Caco-2 (cell line): Measurements from ENCODE around the gene ADGRL3. TPM values are rescaled to one million over a fixed set of nuclear protein-coding genes. Genes with fewer than 3 reads are reported as not detected.

Source experiments
- BruUV-seq: library from RNA; stranded (reverse); fragments of 400-500 nt; replicated peaks from 2 replicates; lab custom pipeline; 2021; lab: Mats Ljungman, UMichigan
- CTCF ChIA-PET: fragments of 300-600 bp; sonication (Branson Sonifier 250); formaldehyde crosslinking; loops from one replicate; lab custom pipeline; 2022; ENCODE audit warnings: antibody characterized with exemption; lab: Charles Lee
- POLR2A ChIA-PET: fragments of 300-600 bp; sonication (Branson Sonifier 250); formaldehyde crosslinking; loops from one replicate; lab custom pipeline; 2022; ENCODE audit warnings: antibody characterized with exemption; lab: Charles Lee
- DNase-seq, 2 experiments: peaks; one replicate each; pipeline versions ENCODE4 v3.0.0 to v3.0.0-alpha.2; 2020 to 2022
- H3K27me3 ChIP-seq: replicated peaks from 2 replicates; pipeline ENCODE4 v1.6.0; 2011; ENCODE audit warnings: low read length; ENCODE audit not compliant: control insufficient read depth, insufficient read depth
- H3K36me3 ChIP-seq: 2 replicates; pipeline ENCODE4 v1.5.1; 2011; ENCODE audit warnings: low read length; ENCODE audit not compliant: control insufficient read depth, insufficient read depth
- H3K4me1 ChIP-seq: fragments of 250-450 bp; sonication (Bioruptor Pico); 2 replicates; pipeline ENCODE4 v1.5.1; 2020; ENCODE audit warnings: mild to moderate bottlenecking
- H3K4me3 ChIP-seq: 2 replicates; pipeline ENCODE4 v1.5.1; 2011; ENCODE audit warnings: low read depth, mild to moderate bottlenecking, control low read depth, low read length
- H3K9me3 ChIP-seq: fragments of 250-450 bp; sonication (Bioruptor Pico); 2 replicates; pipeline ENCODE4 v1.5.1; 2020; ENCODE audit warnings: mild to moderate bottlenecking, moderate library complexity
- H3K27ac Mint-ChIP-seq: one replicate; pipeline ENCODE4 v1.8.0; 2022; ENCODE audit warnings: mixed read lengths; ENCODE audit not compliant: unreplicated experiment
- H3K27me3 Mint-ChIP-seq: one replicate; pipeline ENCODE4 v1.8.0; 2022; ENCODE audit warnings: mixed read lengths; ENCODE audit not compliant: insufficient read depth, unreplicated experiment
- H3K36me3 Mint-ChIP-seq: one replicate; pipeline ENCODE4 v1.8.0; 2022; ENCODE audit warnings: mild to moderate bottlenecking, mixed read lengths; ENCODE audit not compliant: insufficient read depth, unreplicated experiment
- H3K4me1 Mint-ChIP-seq: one replicate; pipeline ENCODE4 v1.8.0; 2022; ENCODE audit warnings: low read depth, mixed read lengths; ENCODE audit not compliant: unreplicated experiment
- H3K4me3 Mint-ChIP-seq: one replicate; pipeline ENCODE4 v1.8.0; 2022; ENCODE audit warnings: mild to moderate bottlenecking, moderate library complexity, mixed read lengths; ENCODE audit not compliant: unreplicated experiment
- H3K9me3 Mint-ChIP-seq: one replicate; pipeline ENCODE4 v1.8.0; 2022; ENCODE audit warnings: mixed read lengths; ENCODE audit not compliant: unreplicated experiment
- intact Hi-C: fragments of 100-400 bp; cut with micrococcal nuclease; formaldehyde crosslinking; loops from one replicate; pipeline ENCODE4 v1.10.0; 2022; ENCODE audit not compliant: unreplicated experiment
- total RNA-seq: library from RNA; stranded (reverse); gene quantifications from 2 replicates; pipeline ENCODE4 v1.2.3, GENCODE V29; 2022
- TF ChIP-seq, protein P1 (sequence below), 2 experiments: fragments of 200-600 bp in 1 of 2; IDR thresholded peaks; 1 replicate in 1 of 2; 2 replicates in 1 of 2; pipeline versions ENCODE4 v1.5.1 to v1.8.0; 2011 to 2022; ENCODE audit warnings: antibody characterized with exemption in 1 of 2, control low read depth in 1 of 2, inconsistent platforms in 1 of 2, low read depth in 1 of 2, low read length in 1 of 2, mild to moderate bottlenecking in 1 of 2, moderate library complexity in 1 of 2; ENCODE audit not compliant: insufficient read depth in 1 of 2, severe bottlenecking in 1 of 2, unreplicated experiment in 1 of 2

ADGRL3 gene
- total RNA-seq, 1 experiment from 2014 or later, result 1.5 TPM

DNA sequence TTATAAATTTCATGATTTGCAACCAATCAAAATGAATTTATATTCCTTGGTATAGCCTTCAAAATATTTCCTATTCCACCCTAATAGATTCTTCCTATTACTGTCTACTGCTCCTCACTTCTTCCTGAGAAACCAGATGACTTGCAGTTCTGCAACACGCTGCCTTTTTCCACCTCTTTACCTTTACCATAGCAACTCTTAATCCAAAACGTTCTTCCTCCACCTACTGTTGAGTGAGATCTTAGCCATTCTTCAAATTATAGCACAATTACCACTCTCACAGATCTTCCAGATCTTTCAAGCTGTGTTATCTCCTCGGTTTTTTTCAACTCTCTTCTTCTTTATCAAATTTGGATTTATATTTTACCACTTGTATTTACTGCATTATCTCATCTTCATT is 289.8 kb downstream of the ADGRL3 start:
- H3K27me3 Mint-ChIP-seq, result no peaks in the 10 kb centered on the region
- H3K4me1 Mint-ChIP-seq, result no peaks in the 10 kb centered on the region

GRCh38 chr4:61493041-61493440 is 292.9 kb downstream of the ADGRL3 start:
- POLR2A ChIA-PET, result no interaction called here
- no peaks in the 10 kb centered on the region for H3K9me3 Mint-ChIP-seq
- H3K27me3 Mint-ChIP-seq, result no peaks in the 10 kb centered on the region
- no peaks in the 10 kb centered on the region for H3K4me1 ChIP-seq
- H3K36me3 ChIP-seq, result no peaks in the 10 kb centered on the region
- CTCF ChIA-PET, result no interaction called here
- H3K4me3 ChIP-seq, result no peak overlapping the region
- BruUV-seq, result no TSS peak
- DNase-seq, result no peak
- no peaks in the 10 kb centered on the region for H3K27me3 ChIP-seq
- no peaks in the 10 kb centered on the region for H3K4me1 Mint-ChIP-seq
- TF ChIP-seq, protein P1, sequence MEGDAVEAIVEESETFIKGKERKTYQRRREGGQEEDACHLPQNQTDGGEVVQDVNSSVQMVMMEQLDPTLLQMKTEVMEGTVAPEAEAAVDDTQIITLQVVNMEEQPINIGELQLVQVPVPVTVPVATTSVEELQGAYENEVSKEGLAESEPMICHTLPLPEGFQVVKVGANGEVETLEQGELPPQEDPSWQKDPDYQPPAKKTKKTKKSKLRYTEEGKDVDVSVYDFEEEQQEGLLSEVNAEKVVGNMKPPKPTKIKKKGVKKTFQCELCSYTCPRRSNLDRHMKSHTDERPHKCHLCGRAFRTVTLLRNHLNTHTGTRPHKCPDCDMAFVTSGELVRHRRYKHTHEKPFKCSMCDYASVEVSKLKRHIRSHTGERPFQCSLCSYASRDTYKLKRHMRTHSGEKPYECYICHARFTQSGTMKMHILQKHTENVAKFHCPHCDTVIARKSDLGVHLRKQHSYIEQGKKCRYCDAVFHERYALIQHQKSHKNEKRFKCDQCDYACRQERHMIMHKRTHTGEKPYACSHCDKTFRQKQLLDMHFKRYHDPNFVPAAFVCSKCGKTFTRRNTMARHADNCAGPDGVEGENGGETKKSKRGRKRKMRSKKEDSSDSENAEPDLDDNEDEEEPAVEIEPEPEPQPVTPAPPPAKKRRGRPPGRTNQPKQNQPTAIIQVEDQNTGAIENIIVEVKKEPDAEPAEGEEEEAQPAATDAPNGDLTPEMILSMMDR (IDR thresholded peaks at IDR 0.05; ENCODE audit: insufficient read depth in 1 of 2, low read depth in 1 of 2, low read length in 1 of 2, severe bottlenecking in 1 of 2, unreplicated experiment in 1 of 2), result no peak
- H3K4me3 Mint-ChIP-seq, result no peak overlapping the region
- intact Hi-C loops, result no loop called here
- H3K36me3 Mint-ChIP-seq, result no peaks in the 10 kb centered on the region
- no peak overlapping the region for H3K27ac Mint-ChIP-seq
- no peaks in the 10 kb centered on the region for H3K9me3 ChIP-seq

More for the DNA sequence above, 289.8 kb downstream of the ADGRL3 start:
- POLR2A ChIA-PET, result no interaction called here
- Mint-ChIP-seq H3K36me3 (no peaks in the 10 kb centered on the region), H3K27ac (no peak overlapping the region), H3K9me3 (no peaks in the 10 kb centered on the region), H3K4me3 (no peak overlapping the region)
- TF ChIP-seq, protein P1 (IDR thresholded peaks at IDR 0.05; ENCODE audit: insufficient read depth in 1 of 2, low read depth in 1 of 2, low read length in 1 of 2, severe bottlenecking in 1 of 2, unreplicated experiment in 1 of 2), result no peak
- H3K27me3 ChIP-seq, result no peaks in the 10 kb centered on the region
- intact Hi-C loops, result no loop called here
- CTCF ChIA-PET, result no interaction called here
- no peak for DNase-seq
- H3K9me3 ChIP-seq, result no peaks in the 10 kb centered on the region
- BruUV-seq, result no TSS peak
- no peaks in the 10 kb centered on the region for H3K36me3 ChIP-seq
- no peak overlapping the region for H3K4me3 ChIP-seq
- H3K4me1 ChIP-seq, result no peaks in the 10 kb centered on the region

- no peaks in the 10 kb centered on the region for H3K4me1 Mint-ChIP-seq
- Histone ChIP-seq H3K27me3 (no peaks in the 10 kb centered on the region), H3K4me3 (no peak overlapping the region), H3K4me1 (no peaks in the 10 kb centered on the region), H3K9me3 (no peaks in the 10 kb centered on the region), H3K36me3 (no peaks in the 10 kb centered on the region)
- no peaks in the 10 kb centered on the region for H3K36me3 Mint-ChIP-seq
- CTCF ChIA-PET, result no interaction called here
- H3K4me3 Mint-ChIP-seq, result no peak overlapping the region
- BruUV-seq, result no TSS peak
- H3K27ac Mint-ChIP-seq, result no peak overlapping the region
- no peaks in the 10 kb centered on the region for H3K27me3 Mint-ChIP-seq
- DNase-seq, result no peak
- TF ChIP-seq, protein P1 (IDR thresholded peaks at IDR 0.05; ENCODE audit: insufficient read depth in 1 of 2, low read depth in 1 of 2, low read length in 1 of 2, severe bottlenecking in 1 of 2, unreplicated experiment in 1 of 2), result no peak
- intact Hi-C loops, result no loop called here
- no peaks in the 10 kb centered on the region for H3K9me3 Mint-ChIP-seq
- POLR2A ChIA-PET, result no interaction called here
Measured at GRCh38 chr4:61493470-61493869, 293.3 kb downstream of the ADGRL3 start.
